Endothelial cell (in vitro differentiated cells): ENCODE data around the gene ELMOD1. TPM values are rescaled to one million over a fixed set of nuclear protein-coding genes. Genes with fewer than 3 reads are reported as not detected.

Experiments
- DNase-seq: peaks from one replicate; pipeline ENCODE4 v3.0.0; 2021; ENCODE audit warnings: low spot score
- H3K27ac Mint-ChIP-seq: one replicate; pipeline ENCODE4 v1.8.0; 2021; ENCODE audit warnings: mixed read lengths, inconsistent platforms; ENCODE audit not compliant: unreplicated experiment
- H3K27me3 Mint-ChIP-seq: one replicate; pipeline ENCODE4 v1.8.0; 2021; ENCODE audit warnings: mild to moderate bottlenecking, moderate library complexity, mixed read lengths, inconsistent platforms; ENCODE audit not compliant: unreplicated experiment
- H3K36me3 Mint-ChIP-seq: one replicate; pipeline ENCODE4 v1.8.0; 2021; ENCODE audit warnings: mild to moderate bottlenecking, low read depth, mixed read lengths, inconsistent platforms; ENCODE audit not compliant: unreplicated experiment
- H3K4me1 Mint-ChIP-seq: one replicate; pipeline ENCODE4 v1.8.0; 2021; ENCODE audit warnings: mild to moderate bottlenecking, mixed read lengths, inconsistent platforms; ENCODE audit not compliant: unreplicated experiment
- H3K4me3 Mint-ChIP-seq: one replicate; pipeline ENCODE4 v1.8.0; 2021; ENCODE audit warnings: mild to moderate bottlenecking, mixed read lengths, inconsistent platforms; ENCODE audit not compliant: unreplicated experiment
- H3K9me3 Mint-ChIP-seq: one replicate; pipeline ENCODE4 v1.8.0; 2021; ENCODE audit warnings: mixed read lengths, inconsistent platforms; ENCODE audit not compliant: unreplicated experiment
- total RNA-seq: library from RNA; stranded (reverse); fragmentation: NEBNext Ultra II Directional; extraction: Animal tissue kit (Norgen Biotek cat#: 25700); gene quantifications from one replicate; pipeline ENCODE4 v1.2.1, GENCODE V29; 2021; ENCODE audit not compliant: unreplicated experiment
- TF ChIP-seq, protein P1 (sequence below): fragments of 200-600 bp; sonication (generic); IDR thresholded peaks from one replicate; pipeline ENCODE4 v1.5.0; 2021; ENCODE audit warnings: antibody characterized with exemption; ENCODE audit not compliant: unreplicated experiment

ELMOD1 gene
- total RNA-seq, 1 donor from 2014 or later, result 0.51 TPM

DNA sequence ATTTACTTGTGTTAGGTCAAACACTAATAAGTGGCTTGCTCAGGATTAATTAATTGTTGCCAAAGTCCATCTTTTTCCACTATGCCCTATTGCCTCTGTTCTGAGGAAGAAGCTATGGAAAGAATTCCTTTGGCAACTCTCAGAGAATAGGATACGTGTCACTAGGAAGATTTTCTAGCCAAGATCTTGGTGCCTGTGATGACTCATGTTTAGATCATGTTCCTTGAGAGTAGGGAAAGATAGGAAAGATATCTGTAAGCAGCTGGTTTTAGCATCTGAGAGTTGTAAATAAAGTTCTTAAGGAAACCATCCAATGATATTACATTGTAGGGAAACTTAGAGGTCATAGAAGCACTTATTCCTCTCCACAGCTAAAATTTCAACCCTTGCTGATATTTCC is 105.2 kb downstream of the ELMOD1 start:
- no peaks in the 10 kb centered on the region for H3K9me3 Mint-ChIP-seq
- TF ChIP-seq, protein P1, sequence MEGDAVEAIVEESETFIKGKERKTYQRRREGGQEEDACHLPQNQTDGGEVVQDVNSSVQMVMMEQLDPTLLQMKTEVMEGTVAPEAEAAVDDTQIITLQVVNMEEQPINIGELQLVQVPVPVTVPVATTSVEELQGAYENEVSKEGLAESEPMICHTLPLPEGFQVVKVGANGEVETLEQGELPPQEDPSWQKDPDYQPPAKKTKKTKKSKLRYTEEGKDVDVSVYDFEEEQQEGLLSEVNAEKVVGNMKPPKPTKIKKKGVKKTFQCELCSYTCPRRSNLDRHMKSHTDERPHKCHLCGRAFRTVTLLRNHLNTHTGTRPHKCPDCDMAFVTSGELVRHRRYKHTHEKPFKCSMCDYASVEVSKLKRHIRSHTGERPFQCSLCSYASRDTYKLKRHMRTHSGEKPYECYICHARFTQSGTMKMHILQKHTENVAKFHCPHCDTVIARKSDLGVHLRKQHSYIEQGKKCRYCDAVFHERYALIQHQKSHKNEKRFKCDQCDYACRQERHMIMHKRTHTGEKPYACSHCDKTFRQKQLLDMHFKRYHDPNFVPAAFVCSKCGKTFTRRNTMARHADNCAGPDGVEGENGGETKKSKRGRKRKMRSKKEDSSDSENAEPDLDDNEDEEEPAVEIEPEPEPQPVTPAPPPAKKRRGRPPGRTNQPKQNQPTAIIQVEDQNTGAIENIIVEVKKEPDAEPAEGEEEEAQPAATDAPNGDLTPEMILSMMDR, result no peak
- no peak for DNase-seq
- H3K4me1 Mint-ChIP-seq, result no peaks in the 10 kb centered on the region
- H3K36me3 Mint-ChIP-seq, result no peaks in the 10 kb centered on the region
- no peak overlapping the region for H3K27ac Mint-ChIP-seq
- H3K27me3 Mint-ChIP-seq, result no peaks in the 10 kb centered on the region
- no peak overlapping the region for H3K4me3 Mint-ChIP-seq

GRCh38 chr11:107697291-107697690 is 106.3 kb downstream of the ELMOD1 start:
- no peaks in the 10 kb centered on the region for H3K9me3 Mint-ChIP-seq

GRCh38 chr11:107699371-107700285 is 108.7 kb downstream of the ELMOD1 start:
- Mint-ChIP-seq H3K4me3 (no peak overlapping the region), H3K4me1 (no peaks in the 10 kb centered on the region), H3K36me3 (no peaks in the 10 kb centered on the region), H3K27me3 (no peaks in the 10 kb centered on the region), H3K27ac (no peak overlapping the region), H3K9me3 (no peaks in the 10 kb centered on the region)
- DNase-seq, result no peak
- TF ChIP-seq, protein P1, result no peak

More at GRCh38 chr11:107697291-107697690, 106.3 kb downstream of the ELMOD1 start:
- no peaks in the 10 kb centered on the region for H3K4me1 Mint-ChIP-seq
- TF ChIP-seq, protein P1, result no peak
- H3K36me3 Mint-ChIP-seq, result no peaks in the 10 kb centered on the region
- H3K4me3 Mint-ChIP-seq, result no peak overlapping the region
- H3K27me3 Mint-ChIP-seq, result no peaks in the 10 kb centered on the region
- no peak for DNase-seq
- H3K27ac Mint-ChIP-seq, result no peak overlapping the region

GRCh38 chr11:107702109-107702660 is 111.2 kb downstream of the ELMOD1 start:
- TF ChIP-seq, protein P1, result no peak
- DNase-seq, result no peak
- H3K27me3 Mint-ChIP-seq, result peaks cover 1% of the 10 kb centered on the region
- H3K9me3 Mint-ChIP-seq, result no peaks in the 10 kb centered on the region
- no peaks in the 10 kb centered on the region for H3K36me3 Mint-ChIP-seq
- no peaks in the 10 kb centered on the region for H3K4me1 Mint-ChIP-seq
- no peak overlapping the region for H3K4me3 Mint-ChIP-seq
- H3K27ac Mint-ChIP-seq, result no peak overlapping the region

GRCh38 chr11:107702723-107703122 is 111.8 kb downstream of the ELMOD1 start:
- peaks cover 1% of the 10 kb centered on the region for H3K27me3 Mint-ChIP-seq
- TF ChIP-seq, protein P1, result no peak
- no peak overlapping the region for H3K27ac Mint-ChIP-seq
- H3K4me3 Mint-ChIP-seq, result no peak overlapping the region
- no peaks in the 10 kb centered on the region for H3K36me3 Mint-ChIP-seq
- no peak for DNase-seq
- H3K4me1 Mint-ChIP-seq, result peaks cover 2% of the 10 kb centered on the region
- no peaks in the 10 kb centered on the region for H3K9me3 Mint-ChIP-seq
